ENCODE measurements around the gene NR1H4. TPM values are rescaled to one million over a fixed set of nuclear protein-coding genes. Genes with fewer than 3 reads are reported as not detected.

NR1H4 gene
- total RNA-seq, 1 donor from 2014 or later: not detected

- Histone ChIP-seq H3K4me2 (ENCODE audit: low read length) (no peak overlapping the region), H3K27me3 (ENCODE audit: insufficient read depth, low read length) (no peaks in the 10 kb centered on the region), H3K27ac (ENCODE audit: low read depth, low read length) (no peak overlapping the region), H3K4me3 (ENCODE audit: insufficient read depth, low read depth, low read length) (no peak overlapping the region), H3K36me3 (ENCODE audit: insufficient read depth, low read length) (no peaks in the 10 kb centered on the region), H3K4me1 (ENCODE audit: insufficient read depth, low read length) (no peaks in the 10 kb centered on the region), H4K20me1 (ENCODE audit: insufficient read depth, low read length) (no peaks in the 10 kb centered on the region), H3K9me3 (ENCODE audit: insufficient read depth, low read depth, low read length) (no peaks in the 10 kb centered on the region), H2AFZ (ENCODE audit: low read depth, low read length) (no peak overlapping the region), H3K79me2 (ENCODE audit: insufficient read depth, low read length) (no peaks in the 10 kb centered on the region), H3K9ac (ENCODE audit: low read length) (no peak overlapping the region)
- Mint-ChIP-seq H3K4me3 (ENCODE audit: unreplicated experiment) (no peak overlapping the region), H3K4me1 (ENCODE audit: low read depth, unreplicated experiment) (no peaks in the 10 kb centered on the region), H3K36me3 (ENCODE audit: low read depth, unreplicated experiment) (no peaks in the 10 kb centered on the region), H3K9me3 (ENCODE audit: unreplicated experiment) (no peaks in the 10 kb centered on the region), H3K27ac (ENCODE audit: unreplicated experiment) (no peak overlapping the region), H3K27me3 (ENCODE audit: low read depth, unreplicated experiment) (peaks cover 3% of the 10 kb centered on the region)
- TF ChIP-seq EZH2 (IDR thresholded peaks at IDR 0.05; ENCODE audit: insufficient read depth, low read length): no peak
- TF ChIP-seq, protein P1, sequence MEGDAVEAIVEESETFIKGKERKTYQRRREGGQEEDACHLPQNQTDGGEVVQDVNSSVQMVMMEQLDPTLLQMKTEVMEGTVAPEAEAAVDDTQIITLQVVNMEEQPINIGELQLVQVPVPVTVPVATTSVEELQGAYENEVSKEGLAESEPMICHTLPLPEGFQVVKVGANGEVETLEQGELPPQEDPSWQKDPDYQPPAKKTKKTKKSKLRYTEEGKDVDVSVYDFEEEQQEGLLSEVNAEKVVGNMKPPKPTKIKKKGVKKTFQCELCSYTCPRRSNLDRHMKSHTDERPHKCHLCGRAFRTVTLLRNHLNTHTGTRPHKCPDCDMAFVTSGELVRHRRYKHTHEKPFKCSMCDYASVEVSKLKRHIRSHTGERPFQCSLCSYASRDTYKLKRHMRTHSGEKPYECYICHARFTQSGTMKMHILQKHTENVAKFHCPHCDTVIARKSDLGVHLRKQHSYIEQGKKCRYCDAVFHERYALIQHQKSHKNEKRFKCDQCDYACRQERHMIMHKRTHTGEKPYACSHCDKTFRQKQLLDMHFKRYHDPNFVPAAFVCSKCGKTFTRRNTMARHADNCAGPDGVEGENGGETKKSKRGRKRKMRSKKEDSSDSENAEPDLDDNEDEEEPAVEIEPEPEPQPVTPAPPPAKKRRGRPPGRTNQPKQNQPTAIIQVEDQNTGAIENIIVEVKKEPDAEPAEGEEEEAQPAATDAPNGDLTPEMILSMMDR (IDR thresholded peaks at IDR 0.05; ENCODE audit: insufficient read depth, low read depth, low read length): no peak
- no peak for FAIRE-seq
- DNase-seq (ENCODE audit: low read depth): no peak
Observed at GRCh38 chr12:100529756-100530350, 56.2 kb downstream of the NR1H4 start.

DNA sequence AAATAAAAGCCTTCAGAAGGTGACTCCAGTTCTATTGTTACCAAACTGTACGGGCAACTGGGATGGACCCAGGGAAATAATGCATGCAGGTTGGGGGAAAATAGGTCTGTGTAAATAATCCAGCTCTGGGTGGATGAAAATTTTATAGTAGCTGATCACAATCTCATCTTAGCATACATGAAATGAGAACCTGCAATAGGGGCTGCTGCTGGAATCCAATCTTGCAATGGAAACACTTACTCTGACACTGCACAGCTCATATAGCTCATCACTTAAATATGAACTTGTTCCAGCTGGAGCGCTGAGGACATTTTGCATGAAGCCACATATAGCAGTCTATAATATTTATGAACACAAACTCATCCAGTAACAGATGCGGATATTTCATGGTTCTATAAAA lies 59.7 kb downstream of the NR1H4 start:
- no peak for TF ChIP-seq EZH2 (IDR thresholded peaks at IDR 0.05; ENCODE audit: insufficient read depth, low read length)
- TF ChIP-seq, protein P1 (IDR thresholded peaks at IDR 0.05; ENCODE audit: insufficient read depth, low read depth, low read length): no peak
- Mint-ChIP-seq H3K4me1 (ENCODE audit: low read depth, unreplicated experiment) (no peaks in the 10 kb centered on the region), H3K36me3 (ENCODE audit: low read depth, unreplicated experiment) (no peaks in the 10 kb centered on the region), H3K27ac (ENCODE audit: unreplicated experiment) (no peak overlapping the region), H3K9me3 (ENCODE audit: unreplicated experiment) (no peaks in the 10 kb centered on the region), H3K4me3 (ENCODE audit: unreplicated experiment) (no peak overlapping the region), H3K27me3 (ENCODE audit: low read depth, unreplicated experiment) (peaks cover 3% of the 10 kb centered on the region)
- Histone ChIP-seq H3K36me3 (ENCODE audit: insufficient read depth, low read length) (no peaks in the 10 kb centered on the region), H3K9ac (ENCODE audit: low read length) (no peak overlapping the region), H3K4me2 (ENCODE audit: low read length) (no peak overlapping the region), H3K27me3 (ENCODE audit: insufficient read depth, low read length) (no peaks in the 10 kb centered on the region), H3K4me3 (ENCODE audit: insufficient read depth, low read depth, low read length) (no peak overlapping the region), H3K9me3 (ENCODE audit: insufficient read depth, low read depth, low read length) (no peaks in the 10 kb centered on the region), H2AFZ (ENCODE audit: low read depth, low read length) (no peak overlapping the region), H3K79me2 (ENCODE audit: insufficient read depth, low read length) (no peaks in the 10 kb centered on the region), H3K27ac (ENCODE audit: low read depth, low read length) (no peak overlapping the region), H3K4me1 (ENCODE audit: insufficient read depth, low read length) (no peaks in the 10 kb centered on the region), H4K20me1 (ENCODE audit: insufficient read depth, low read length) (no peaks in the 10 kb centered on the region)
- FAIRE-seq (no peak), DNase-seq (ENCODE audit: low read depth) (no peak)

- TF ChIP-seq EZH2 (IDR thresholded peaks at IDR 0.05; ENCODE audit: insufficient read depth, low read length): no peak
- TF ChIP-seq, protein P1 (IDR thresholded peaks at IDR 0.05; ENCODE audit: insufficient read depth, low read depth, low read length): no peak
- Mint-ChIP-seq H3K4me1 (ENCODE audit: low read depth, unreplicated experiment) (no peaks in the 10 kb centered on the region), H3K4me3 (ENCODE audit: unreplicated experiment) (no peak overlapping the region), H3K27me3 (ENCODE audit: low read depth, unreplicated experiment) (peaks cover 3% of the 10 kb centered on the region), H3K27ac (ENCODE audit: unreplicated experiment) (no peak overlapping the region), H3K36me3 (ENCODE audit: low read depth, unreplicated experiment) (no peaks in the 10 kb centered on the region), H3K9me3 (ENCODE audit: unreplicated experiment) (no peaks in the 10 kb centered on the region)
- no peak for FAIRE-seq
- no peaks in the 10 kb centered on the region for H3K79me2 ChIP-seq (ENCODE audit: insufficient read depth, low read length)
- no peak overlapping the region for H3K9ac ChIP-seq (ENCODE audit: low read length)
- no peaks in the 10 kb centered on the region for H3K27me3 ChIP-seq (ENCODE audit: insufficient read depth, low read length)
- no peaks in the 10 kb centered on the region for H3K4me1 ChIP-seq (ENCODE audit: insufficient read depth, low read length)
- H2AFZ ChIP-seq (ENCODE audit: low read depth, low read length): no peak overlapping the region
- H3K4me2 ChIP-seq (ENCODE audit: low read length): no peak overlapping the region
- no peak overlapping the region for H3K27ac ChIP-seq (ENCODE audit: low read depth, low read length)
- no peaks in the 10 kb centered on the region for H3K36me3 ChIP-seq (ENCODE audit: insufficient read depth, low read length)
- no peaks in the 10 kb centered on the region for H3K9me3 ChIP-seq (ENCODE audit: insufficient read depth, low read depth, low read length)
- DNase-seq (ENCODE audit: low read depth): no peak
- H3K4me3 ChIP-seq (ENCODE audit: insufficient read depth, low read depth, low read length): no peak overlapping the region
- no peaks in the 10 kb centered on the region for H4K20me1 ChIP-seq (ENCODE audit: insufficient read depth, low read length)
Observed at GRCh38 chr12:100534625-100535227, 61.1 kb downstream of the NR1H4 start.

Data from astrocyte (in vitro differentiated cells and primary cell).